Prostate gland (tissue), 2 donors: ENCODE results near the gene AGPAT4.

ENCODE experiments used
- POLR2A ChIP-seq: fragments of 450-650 bp; IDR thresholded peaks from one replicate; pipeline ENCODE4 v1.6.1; 2016; ENCODE audit warnings: antibody characterized with exemption, mild to moderate bottlenecking
- POLR2AphosphoS5 ChIP-seq: sonication (generic); formaldehyde crosslinking; IDR thresholded peaks from one replicate; pipeline ENCODE4 v1.6.1; 2017; ENCODE audit warnings: antibody characterized with exemption
- TF ChIP-seq, protein P1 (sequence below), 4 experiments: fragments of 200-600 bp in 2 of 4; fragments of 450-650 bp in 2 of 4; sonication (generic) in 2 of 4; IDR thresholded peaks; 1 replicate in 3 of 4; 2 replicates in 1 of 4; pipeline ENCODE4 v1.5.1; 2016 to 2019; ENCODE audit warnings: antibody characterized with exemption in 4 of 4, mild to moderate bottlenecking in 2 of 4, moderate library complexity in 2 of 4

DNA sequence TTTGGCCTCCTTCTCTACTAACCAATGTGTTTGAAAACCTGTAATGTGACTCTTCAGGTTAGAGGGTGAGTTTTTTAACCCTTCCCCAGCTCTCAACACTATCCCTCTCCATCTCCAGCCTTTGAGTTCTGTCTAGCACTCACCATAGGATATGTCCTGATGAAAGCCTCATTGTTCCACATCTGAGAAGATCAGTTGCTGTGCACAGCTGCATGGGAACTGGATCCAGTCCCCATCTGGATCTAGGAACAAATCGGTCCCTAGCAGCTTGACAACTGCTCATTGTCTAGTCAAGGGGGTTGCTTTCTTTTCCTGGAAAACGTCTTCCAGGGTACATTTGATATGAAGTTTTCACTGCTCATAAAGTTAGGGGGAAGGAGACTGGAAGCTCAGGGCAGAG lies 45.4 kb upstream of the AGPAT4 start:
- no peak for TF ChIP-seq POLR2A
- TF ChIP-seq, protein P1, sequence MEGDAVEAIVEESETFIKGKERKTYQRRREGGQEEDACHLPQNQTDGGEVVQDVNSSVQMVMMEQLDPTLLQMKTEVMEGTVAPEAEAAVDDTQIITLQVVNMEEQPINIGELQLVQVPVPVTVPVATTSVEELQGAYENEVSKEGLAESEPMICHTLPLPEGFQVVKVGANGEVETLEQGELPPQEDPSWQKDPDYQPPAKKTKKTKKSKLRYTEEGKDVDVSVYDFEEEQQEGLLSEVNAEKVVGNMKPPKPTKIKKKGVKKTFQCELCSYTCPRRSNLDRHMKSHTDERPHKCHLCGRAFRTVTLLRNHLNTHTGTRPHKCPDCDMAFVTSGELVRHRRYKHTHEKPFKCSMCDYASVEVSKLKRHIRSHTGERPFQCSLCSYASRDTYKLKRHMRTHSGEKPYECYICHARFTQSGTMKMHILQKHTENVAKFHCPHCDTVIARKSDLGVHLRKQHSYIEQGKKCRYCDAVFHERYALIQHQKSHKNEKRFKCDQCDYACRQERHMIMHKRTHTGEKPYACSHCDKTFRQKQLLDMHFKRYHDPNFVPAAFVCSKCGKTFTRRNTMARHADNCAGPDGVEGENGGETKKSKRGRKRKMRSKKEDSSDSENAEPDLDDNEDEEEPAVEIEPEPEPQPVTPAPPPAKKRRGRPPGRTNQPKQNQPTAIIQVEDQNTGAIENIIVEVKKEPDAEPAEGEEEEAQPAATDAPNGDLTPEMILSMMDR (IDR thresholded peaks at IDR 0.05) = no peak
- TF ChIP-seq POLR2AphosphoS5 = no peak
